ENCODE results near the gene BAHD1.

DNA sequence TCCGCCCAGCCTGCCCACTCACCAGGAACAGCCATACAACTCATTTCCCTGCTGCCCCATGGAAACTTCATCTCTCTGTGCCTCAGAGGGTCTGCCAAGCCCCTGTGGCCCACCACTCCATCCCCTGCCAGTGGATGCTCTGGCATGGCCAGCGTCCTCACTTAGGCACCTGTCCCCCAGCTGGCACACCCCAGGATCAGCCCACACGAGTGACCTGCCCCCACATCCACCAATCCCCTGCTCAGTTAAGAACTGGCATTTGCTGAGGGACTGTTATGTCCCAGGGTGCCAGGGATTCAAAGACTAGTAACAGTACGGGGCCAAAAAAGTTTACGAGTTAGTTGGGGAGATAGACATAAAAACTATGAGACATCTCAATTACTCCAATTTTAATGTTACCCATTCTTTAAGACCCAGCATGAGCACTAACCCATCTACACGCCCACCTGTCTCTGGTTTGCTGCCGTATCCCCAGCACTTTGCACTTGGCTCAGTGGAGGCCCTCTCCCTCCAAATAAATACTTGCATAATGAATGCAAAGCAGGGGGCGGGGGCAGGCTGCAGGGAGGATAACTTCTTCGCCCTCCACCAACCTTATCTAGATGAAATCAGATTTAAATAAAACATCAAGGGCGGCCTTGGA lies 11.6 kb upstream of the BAHD1 start:
- TF ChIP-seq, protein P1, sequence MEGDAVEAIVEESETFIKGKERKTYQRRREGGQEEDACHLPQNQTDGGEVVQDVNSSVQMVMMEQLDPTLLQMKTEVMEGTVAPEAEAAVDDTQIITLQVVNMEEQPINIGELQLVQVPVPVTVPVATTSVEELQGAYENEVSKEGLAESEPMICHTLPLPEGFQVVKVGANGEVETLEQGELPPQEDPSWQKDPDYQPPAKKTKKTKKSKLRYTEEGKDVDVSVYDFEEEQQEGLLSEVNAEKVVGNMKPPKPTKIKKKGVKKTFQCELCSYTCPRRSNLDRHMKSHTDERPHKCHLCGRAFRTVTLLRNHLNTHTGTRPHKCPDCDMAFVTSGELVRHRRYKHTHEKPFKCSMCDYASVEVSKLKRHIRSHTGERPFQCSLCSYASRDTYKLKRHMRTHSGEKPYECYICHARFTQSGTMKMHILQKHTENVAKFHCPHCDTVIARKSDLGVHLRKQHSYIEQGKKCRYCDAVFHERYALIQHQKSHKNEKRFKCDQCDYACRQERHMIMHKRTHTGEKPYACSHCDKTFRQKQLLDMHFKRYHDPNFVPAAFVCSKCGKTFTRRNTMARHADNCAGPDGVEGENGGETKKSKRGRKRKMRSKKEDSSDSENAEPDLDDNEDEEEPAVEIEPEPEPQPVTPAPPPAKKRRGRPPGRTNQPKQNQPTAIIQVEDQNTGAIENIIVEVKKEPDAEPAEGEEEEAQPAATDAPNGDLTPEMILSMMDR (conservative IDR thresholded peaks at IDR 0.05; ENCODE audit: low read length), result no peak
- TF ChIP-seq EZH2phosphoT487 (IDR thresholded peaks at IDR 0.05; ENCODE audit: borderline replicate concordance), result no peak

All from Loucy (cell line).